Left forelimb (tissue), 1 donor: ENCODE results near the gene CCM2.

ENCODE experiments used
- DNase-seq: peaks from one replicate; pipeline ENCODE4 v3.0.0-alpha.2; 2018; ENCODE audit warnings: low spot score

The CCM2 gene

DNA sequence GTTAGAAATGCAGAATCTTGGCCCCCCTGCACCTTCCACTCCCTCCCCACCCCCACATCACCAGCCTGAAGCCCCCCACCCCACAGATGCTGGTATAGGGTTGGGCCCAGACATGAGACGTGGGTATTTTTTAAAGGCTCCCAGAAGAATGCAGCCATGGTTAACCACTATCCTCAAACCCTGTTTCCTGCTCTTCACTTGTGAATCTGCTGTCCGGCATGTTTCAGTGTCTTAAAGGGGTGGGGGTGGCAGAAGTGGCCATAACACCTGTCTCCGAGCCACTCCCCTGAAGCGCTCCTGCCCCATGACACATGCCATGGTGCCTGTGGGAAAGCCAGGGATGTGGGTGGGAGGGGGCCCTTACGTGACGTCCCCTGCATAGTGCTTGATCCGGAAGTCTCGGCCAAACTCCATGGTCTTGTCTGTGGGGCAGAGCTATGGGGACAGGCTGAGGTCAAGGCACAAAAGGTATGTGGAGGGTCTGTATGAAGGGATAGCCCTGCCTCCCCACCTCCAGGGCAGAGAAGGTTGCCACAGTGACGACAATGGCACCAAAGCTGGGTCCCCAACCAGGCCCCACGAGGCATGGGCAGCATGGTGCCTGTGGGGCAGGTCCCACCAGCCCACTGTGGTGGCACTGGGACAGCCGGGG lies 30.8 kb upstream of the CCM2 start:
- peak; percentile 41 for DNase-seq

- DNase-seq: peak; percentile 60
Measured at GRCh38 chr7:44969701-44970522, 30.1 kb upstream of the CCM2 start.

DNA sequence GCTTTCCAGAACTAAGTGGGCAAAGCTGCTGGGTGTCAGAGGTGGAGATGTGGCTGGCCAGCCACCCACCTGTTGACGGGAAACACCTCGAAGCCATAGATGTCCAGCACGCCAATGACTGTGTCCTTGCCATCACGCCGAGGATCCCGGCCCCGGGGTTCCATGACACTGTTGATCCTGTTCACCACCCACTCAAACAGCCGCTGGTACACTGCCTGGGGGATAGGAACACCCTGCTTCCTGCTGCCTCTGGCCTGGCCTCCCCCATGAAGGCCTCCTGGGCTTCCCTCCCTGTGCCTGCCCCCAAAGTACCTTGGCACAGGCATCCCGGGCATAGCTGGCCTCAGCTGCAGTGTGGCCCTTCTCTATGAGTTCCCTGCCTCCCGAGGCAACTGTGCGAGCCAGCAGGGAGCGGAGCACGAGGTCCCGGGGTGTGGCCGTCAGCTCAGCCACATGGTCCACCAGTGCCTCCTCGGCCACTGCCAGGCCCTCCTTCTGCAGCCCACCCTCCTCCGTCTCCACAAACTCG lies 29.4 kb upstream of the CCM2 start:
- DNase-seq: peak; percentile 33

DNA sequence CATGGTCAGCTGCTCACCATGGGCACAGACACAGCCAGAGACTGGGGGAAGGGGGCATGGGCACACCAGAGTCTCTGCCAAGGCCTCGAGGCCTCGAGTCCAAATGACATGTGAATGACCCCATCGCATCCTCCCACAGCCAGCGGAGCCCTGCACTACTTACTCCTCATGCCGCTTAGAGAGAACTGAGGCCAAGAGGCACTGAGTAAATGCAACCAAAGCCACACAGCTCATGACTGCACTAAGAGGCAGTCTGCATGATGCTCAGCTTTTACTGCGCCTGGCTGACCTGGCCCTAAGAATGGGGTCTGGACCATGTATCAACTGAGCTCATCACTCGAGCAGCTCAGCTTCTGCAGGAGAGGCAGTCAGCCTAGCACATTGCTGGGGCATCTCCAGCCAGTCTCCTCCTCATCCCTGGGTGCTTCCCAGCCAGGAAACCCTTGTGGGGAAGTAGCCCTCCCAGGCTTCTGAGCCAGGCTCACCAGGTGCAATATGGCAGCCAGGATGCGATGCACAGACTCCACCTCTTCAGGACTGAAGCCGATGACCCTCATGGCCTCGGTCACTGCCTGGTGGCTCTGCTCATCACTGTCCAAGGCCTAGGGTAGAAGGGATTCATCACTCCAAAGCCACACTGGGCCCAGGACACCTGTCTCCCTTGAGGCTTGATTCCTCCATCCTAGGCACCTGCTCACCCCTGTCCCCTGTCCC lies 28.7 kb upstream of the CCM2 start:
- DNase-seq: peak; percentile 56

DNA sequence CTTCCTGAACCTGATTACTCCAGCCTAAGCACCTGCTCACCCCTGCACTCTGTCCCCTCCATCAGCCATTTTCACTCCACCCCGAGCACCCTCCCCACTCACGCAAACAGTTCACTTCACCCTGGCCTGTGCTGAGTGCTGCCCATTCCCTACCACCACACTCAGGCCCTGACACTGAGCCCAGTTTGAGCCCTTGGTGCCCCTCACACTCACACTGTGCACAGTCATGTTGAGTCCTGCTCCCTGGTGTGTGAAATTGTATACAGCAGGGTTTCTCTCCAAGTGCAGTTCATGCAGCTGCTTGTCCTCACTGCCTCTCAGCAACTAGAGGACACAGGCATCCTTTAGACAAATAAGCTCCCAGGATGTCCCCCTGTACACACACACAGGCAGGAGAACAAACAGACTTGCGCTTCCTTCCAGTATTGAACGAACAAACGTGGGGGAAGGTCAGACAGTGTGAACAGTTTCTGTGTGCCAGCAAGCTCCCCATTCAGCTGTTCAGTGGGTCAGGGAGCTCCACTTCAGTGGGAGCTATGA lies 28.0 kb upstream of the CCM2 start:
- DNase-seq: peak; percentile 57

- no peak for DNase-seq
Measured at GRCh38 chr7:44972562-44972961, 27.4 kb upstream of the CCM2 start.

DNA sequence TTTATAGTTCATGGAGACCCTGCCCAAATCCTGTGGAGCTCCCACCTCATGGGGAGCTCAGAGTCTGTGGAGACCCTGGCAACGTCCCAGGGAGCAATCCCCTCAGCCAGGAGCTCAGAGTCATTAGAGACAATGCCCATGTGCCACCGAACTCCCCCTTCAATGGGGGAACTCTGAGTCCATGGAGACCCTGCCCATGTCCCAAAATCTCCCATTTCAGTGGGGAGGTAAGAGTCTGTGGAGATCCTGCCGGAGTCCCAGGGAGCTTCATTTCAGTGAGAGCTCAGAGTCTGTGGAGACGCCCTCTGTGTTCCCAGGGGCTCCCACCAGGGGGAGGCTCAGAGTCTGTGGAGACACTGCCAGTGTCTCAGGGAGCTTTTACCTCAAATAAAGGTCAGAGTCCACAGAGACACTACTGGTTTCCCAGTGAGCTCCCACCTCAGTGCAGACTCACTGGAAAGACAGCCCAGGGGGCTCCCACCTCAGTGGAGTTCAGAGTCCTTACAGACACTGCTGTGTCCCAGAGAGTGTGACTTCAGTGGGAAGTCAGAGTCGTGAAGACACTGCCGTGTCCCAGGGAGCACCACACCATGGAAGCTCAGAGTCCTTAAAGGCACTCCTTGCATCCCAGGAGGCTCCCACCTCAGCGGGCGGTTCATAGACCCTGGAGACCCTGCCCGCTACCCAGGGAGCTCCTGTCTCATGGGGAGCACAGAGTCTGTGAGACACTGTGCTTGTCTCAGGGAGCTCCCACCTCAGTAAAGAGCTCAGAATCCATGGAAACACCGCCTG lies 26.2 kb upstream of the CCM2 start:
- DNase-seq: no peak

GRCh38 chr7:44974549-44974948 lies 25.5 kb upstream of the CCM2 start:
- DNase-seq: no peak

DNA sequence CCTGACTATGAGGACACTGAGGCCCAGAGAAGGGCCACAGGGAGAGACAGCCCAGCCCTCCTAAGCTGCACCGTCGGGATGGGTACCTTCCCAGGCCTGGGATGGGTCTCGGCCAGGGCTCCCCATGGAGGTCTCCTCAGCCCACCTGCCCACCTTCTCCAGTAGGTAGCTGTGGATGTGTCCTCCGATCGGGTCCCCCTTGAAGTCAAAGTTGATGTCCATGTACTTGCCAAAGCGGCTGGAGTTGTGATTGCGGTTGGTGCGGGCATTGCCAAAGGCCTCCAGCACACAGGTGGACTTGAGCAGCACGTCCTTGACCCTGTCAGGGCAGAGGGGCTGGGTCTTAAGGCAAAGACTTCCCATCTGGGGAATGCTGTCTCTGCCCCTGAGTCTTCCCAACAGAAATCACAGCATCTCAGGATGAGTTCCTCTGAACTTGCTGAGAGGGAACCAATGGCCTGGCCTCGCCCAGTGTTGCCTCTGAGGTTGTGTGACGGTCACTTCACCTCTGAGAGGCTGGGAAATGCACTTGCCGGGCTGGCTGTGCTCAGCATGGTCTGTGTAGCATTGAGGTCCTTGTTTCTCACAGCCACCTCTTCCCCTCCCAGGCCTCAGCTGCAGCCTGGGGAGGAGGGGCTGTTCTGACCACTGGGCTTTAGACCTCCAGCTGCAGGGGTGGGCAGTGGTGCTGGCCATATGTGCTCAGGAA lies 24.5 kb upstream of the CCM2 start:
- no peak for DNase-seq

- DNase-seq: no peak
Measured at GRCh38 chr7:44976040-44976745, 23.8 kb upstream of the CCM2 start.

- no peak for DNase-seq
Measured at GRCh38 chr7:44976746-44977196, 23.2 kb upstream of the CCM2 start.

GRCh38 chr7:44977304-44977958 lies 22.6 kb upstream of the CCM2 start:
- no peak for DNase-seq

DNA sequence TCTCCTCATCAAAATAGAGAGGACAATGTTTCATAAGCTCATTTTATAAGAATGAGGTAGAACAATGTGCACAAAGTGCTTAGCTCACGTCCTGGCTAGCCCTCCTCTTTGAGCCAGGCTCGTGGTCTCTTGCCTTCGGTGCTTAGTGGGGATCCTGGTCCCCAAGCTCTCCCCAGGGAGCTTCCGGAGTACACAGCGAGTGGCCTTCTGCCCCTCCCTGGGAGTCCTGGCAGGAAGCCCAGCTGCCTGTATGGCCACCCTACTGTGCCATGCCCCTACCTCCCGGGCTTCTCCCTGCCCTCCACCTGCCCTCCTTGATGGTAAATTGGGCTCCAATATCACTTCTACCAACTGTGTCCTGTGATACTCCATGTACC lies 22.1 kb upstream of the CCM2 start:
- no peak for DNase-seq

DNA sequence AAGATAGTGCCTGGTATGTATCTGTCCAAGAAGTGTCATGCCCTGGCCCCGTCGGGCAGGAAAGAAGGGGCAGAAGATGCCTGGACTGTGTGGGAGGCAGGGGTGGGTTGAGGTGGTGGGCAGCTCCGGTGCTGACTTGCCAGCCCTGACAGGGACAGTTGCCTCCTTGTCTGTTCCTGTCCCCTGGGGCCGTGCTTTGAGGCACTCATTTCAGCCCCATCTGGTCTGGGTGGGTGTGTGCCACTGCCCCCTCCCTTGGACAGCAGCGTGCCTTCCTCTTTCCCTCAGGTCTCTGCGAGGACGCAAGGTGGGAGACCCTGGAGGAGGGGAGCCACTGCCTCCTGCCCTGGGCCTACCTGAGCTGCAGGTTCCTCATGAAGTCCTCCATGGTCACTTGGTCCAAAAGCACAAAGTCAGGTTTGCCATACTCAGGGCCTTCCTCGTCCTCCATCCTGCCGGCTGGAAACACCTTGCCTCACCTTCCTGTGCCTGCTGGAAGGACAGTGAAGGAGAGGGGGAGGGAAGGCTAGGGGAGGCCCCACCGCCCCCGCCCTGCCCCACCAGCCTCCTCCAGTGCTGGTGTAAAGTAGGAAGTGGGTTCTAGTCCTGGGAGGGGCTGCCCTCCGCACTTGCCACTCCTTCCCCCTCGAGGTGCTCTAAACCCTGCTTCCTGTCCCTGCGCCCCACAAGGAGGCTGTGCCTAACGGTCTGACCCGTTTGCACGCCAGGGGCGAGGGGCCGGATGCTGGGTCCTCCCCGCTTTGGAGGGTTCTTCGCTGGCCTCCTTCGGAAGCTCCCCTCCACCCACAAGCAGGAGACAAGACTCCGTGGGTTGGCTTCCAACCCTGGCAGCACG lies 21.3 kb upstream of the CCM2 start, which contains the start of gene MYO1G:
Gene MYO1G (minus strand): TSS at position 505 of the 856 bp plus-strand sequence. CDS start 54 bp downstream, at position 451.
- DNase-seq: no peak

DNA sequence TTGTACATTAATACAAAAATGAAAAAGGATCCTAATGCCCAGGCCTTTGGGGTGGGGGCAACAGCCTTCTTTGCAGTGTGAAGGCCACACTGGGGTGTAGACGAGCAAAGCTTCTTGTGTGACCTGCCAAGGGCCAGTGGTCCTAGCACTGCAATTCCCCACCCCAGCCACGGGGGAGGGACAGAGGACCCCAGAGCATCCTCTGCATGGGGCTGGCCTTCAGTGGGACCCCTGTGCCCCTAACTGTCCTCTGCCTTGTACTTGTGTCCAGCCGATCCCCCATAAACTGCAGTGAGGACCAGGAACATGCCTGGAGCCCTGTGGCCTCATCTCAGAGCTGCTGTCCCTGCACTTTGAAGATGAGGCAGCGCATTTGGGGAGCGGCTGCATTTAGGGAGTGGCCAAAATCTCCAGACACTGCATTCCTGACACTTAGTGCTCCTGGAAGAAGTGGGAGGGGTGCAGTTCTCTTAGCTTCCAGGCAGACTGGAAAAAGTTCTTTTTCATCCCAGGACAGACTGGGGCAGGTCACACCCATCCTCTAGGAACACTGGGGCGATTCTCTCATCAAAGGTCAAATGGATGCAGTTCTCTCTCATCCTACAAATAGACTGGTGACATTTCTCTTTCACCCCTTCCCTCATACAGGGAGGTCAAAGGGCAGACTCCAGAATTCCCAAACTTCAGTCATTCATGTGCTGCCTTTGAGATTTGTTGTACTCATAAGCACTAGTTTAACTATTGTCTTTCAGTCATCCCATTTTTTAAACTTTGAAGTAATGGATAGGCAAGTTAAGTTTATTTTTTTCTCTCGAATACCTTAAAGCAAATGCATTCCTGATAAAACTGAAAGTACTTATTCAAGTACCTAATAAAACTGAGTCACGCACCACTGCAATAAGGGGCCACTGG lies 20.3 kb upstream of the CCM2 start:
- DNase-seq: no peak

- DNase-seq: no peak
Measured at GRCh38 chr7:44980393-44981034, 19.5 kb upstream of the CCM2 start.
